Erythroblast (primary cell): ENCODE data around the gene FGF14.

Experiments used
- DNase-seq, 2 experiments: peaks; one replicate each; lab custom pipeline; 2025; lab: John Stamatoyannopoulos, UW
- GATA1 ChIP-seq: IDR thresholded peaks from 2 replicates; pipeline ENCODE4 v1.6.1; 2011; ENCODE audit warnings: low read depth, mild to moderate bottlenecking, control low read depth, low read length, moderate library complexity
- POLR2A ChIP-seq: IDR thresholded peaks from 2 replicates; pipeline ENCODE4 v1.6.1; 2011; ENCODE audit warnings: mild to moderate bottlenecking, low read length

Gene FGF14

GRCh38 chr13:101911752-101912151, 490.1 kb downstream of the FGF14 start:
- TF ChIP-seq POLR2A (no peak), GATA1 (no peak)
- no peak for DNase-seq

GRCh38 chr13:101903890-101904289, 498.0 kb downstream of the FGF14 start:
- no peak for TF ChIP-seq POLR2A
- no peak for TF ChIP-seq GATA1
- no peak for DNase-seq

- TF ChIP-seq GATA1, result no peak
- DNase-seq, result no peak
Measured at GRCh38 chr13:101898676-101899075, 503.2 kb downstream of the FGF14 start.

- TF ChIP-seq POLR2A (no peak), GATA1 (no peak)
- no peak for DNase-seq
Measured at GRCh38 chr13:101896541-101896940, 505.3 kb downstream of the FGF14 start.

GRCh38 chr13:101893021-101893420, 508.8 kb downstream of the FGF14 start:
- no peak for TF ChIP-seq POLR2A
- no peak for TF ChIP-seq GATA1

GRCh38 chr13:101892296-101892695, 509.6 kb downstream of the FGF14 start:
- no peak for TF ChIP-seq GATA1
- TF ChIP-seq POLR2A, result no peak
- no peak for DNase-seq

More at GRCh38 chr13:101893021-101893420, 508.8 kb downstream of the FGF14 start:
- no peak for DNase-seq

GRCh38 chr13:101881593-101881992, 520.3 kb downstream of the FGF14 start:
- TF ChIP-seq GATA1 (no peak), POLR2A (no peak)
- no peak for DNase-seq

- DNase-seq, result no peak
- no peak for TF ChIP-seq GATA1
- TF ChIP-seq POLR2A, result no peak
Measured at GRCh38 chr13:101880581-101880980, 521.3 kb downstream of the FGF14 start.

GRCh38 chr13:101876951-101877350, 524.9 kb downstream of the FGF14 start:
- no peak for DNase-seq
- TF ChIP-seq POLR2A (no peak), GATA1 (no peak)

GRCh38 chr13:101875717-101876393, 526.0 kb downstream of the FGF14 start:
- no peak for DNase-seq
- TF ChIP-seq GATA1 (no peak), POLR2A (no peak)

- DNase-seq, result no peak
- TF ChIP-seq POLR2A (no peak), GATA1 (no peak)
Measured at GRCh38 chr13:101875091-101875490, 526.8 kb downstream of the FGF14 start.

- TF ChIP-seq POLR2A, result no peak
- TF ChIP-seq GATA1, result no peak
- DNase-seq, result no peak
Measured at GRCh38 chr13:101869553-101869952, 532.3 kb downstream of the FGF14 start.

- no peak for DNase-seq
- TF ChIP-seq POLR2A (no peak), GATA1 (no peak)
Measured at GRCh38 chr13:101868585-101869469, 533.0 kb downstream of the FGF14 start.

- TF ChIP-seq GATA1 (no peak), POLR2A (no peak)
Measured at GRCh38 chr13:101866889-101867581, 534.8 kb downstream of the FGF14 start.

GRCh38 chr13:101858860-101859259, 543.0 kb downstream of the FGF14 start:
- no peak for TF ChIP-seq GATA1
- no peak for TF ChIP-seq POLR2A
- no peak for DNase-seq

More at GRCh38 chr13:101866889-101867581, 534.8 kb downstream of the FGF14 start:
- DNase-seq, result no peak
